HG02763 (cell line): Measurements from ENCODE around the gene BSN.

Experiments used
- ATAC-seq: cut with Tn5 transposase; IDR thresholded peaks from one replicate; pipeline ENCODE4 v1.9.1; 2021; ENCODE audit warnings: mild to moderate bottlenecking, moderate library complexity; ENCODE audit not compliant: unreplicated experiment

The BSN gene, protein sequence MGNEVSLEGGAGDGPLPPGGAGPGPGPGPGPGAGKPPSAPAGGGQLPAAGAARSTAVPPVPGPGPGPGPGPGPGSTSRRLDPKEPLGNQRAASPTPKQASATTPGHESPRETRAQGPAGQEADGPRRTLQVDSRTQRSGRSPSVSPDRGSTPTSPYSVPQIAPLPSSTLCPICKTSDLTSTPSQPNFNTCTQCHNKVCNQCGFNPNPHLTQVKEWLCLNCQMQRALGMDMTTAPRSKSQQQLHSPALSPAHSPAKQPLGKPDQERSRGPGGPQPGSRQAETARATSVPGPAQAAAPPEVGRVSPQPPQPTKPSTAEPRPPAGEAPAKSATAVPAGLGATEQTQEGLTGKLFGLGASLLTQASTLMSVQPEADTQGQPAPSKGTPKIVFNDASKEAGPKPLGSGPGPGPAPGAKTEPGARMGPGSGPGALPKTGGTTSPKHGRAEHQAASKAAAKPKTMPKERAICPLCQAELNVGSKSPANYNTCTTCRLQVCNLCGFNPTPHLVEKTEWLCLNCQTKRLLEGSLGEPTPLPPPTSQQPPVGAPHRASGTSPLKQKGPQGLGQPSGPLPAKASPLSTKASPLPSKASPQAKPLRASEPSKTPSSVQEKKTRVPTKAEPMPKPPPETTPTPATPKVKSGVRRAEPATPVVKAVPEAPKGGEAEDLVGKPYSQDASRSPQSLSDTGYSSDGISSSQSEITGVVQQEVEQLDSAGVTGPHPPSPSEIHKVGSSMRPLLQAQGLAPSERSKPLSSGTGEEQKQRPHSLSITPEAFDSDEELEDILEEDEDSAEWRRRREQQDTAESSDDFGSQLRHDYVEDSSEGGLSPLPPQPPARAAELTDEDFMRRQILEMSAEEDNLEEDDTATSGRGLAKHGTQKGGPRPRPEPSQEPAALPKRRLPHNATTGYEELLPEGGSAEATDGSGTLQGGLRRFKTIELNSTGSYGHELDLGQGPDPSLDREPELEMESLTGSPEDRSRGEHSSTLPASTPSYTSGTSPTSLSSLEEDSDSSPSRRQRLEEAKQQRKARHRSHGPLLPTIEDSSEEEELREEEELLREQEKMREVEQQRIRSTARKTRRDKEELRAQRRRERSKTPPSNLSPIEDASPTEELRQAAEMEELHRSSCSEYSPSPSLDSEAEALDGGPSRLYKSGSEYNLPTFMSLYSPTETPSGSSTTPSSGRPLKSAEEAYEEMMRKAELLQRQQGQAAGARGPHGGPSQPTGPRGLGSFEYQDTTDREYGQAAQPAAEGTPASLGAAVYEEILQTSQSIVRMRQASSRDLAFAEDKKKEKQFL (N-terminal part only)

GRCh38 chr3:49553692-49554632 is at the start of gene BSN:
Gene BSN, plus strand, starts transcription at chr3:49554477. Its CDS starts 126 bp downstream, at chr3:49554603.
- peak; percentile 77 for ATAC-seq

GRCh38 chr3:49506906-49507305 is 47.4 kb upstream of the BSN start:
- no peak for ATAC-seq

DNA sequence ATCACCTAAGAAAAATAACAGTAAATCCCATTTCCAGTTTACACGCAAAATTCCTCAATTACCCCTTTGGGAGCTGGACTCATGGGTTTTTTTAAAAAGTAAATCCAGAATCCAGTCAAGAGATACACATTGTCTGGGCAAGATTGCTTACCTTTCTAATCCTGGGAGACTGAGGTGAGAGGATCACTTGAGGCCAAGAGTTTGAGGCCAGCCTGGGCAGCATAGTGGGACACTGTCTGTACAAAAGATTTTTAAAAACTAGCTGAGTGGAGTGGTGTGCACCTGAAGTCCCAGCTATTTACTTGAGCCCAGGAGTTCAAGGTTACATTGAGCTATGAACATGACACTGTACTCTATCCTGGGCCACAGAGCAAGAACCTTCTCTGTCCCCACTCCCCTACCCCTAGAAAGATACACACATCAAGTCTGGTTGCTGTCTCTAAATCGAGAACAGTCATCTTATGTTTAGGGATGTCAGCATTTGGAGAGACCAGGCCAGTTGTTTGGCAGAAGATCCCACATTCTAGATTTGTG is 45.2 kb upstream of the BSN start:
- no peak for ATAC-seq

GRCh38 chr3:49511639-49512038 is 42.6 kb upstream of the BSN start:
- ATAC-seq = no peak

DNA sequence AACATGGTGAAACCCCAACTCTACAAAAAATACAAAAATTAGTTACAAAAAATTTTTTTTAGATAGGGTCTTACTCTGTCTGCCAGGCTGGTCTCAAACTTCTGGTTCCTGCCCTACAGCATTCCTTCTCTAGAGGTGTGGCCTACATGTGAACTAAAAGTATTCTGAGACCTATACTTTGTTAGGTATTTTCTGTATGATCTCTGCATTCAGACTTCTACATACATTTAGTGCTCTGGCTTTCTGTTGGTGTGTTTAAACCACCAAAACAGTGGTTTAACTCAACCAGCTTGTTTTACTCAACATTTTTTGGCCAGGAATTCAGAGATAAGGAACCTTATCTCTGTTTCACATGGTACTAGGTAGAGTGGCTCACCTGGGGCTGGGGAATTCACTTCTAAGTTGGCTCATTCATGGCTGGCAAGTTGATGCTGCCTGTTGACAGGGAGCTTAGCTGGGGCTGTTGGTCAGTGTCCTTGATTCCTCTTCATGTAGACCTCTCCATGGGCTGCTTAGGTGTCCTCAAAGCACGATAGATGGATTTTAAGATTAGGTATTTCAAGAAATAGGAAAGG is 41.4 kb upstream of the BSN start:
- no peak for ATAC-seq

GRCh38 chr3:49513494-49514124 is 40.7 kb upstream of the BSN start:
- ATAC-seq = no peak

- ATAC-seq = no peak
Measured at GRCh38 chr3:49518016-49518415, 36.3 kb upstream of the BSN start.

DNA sequence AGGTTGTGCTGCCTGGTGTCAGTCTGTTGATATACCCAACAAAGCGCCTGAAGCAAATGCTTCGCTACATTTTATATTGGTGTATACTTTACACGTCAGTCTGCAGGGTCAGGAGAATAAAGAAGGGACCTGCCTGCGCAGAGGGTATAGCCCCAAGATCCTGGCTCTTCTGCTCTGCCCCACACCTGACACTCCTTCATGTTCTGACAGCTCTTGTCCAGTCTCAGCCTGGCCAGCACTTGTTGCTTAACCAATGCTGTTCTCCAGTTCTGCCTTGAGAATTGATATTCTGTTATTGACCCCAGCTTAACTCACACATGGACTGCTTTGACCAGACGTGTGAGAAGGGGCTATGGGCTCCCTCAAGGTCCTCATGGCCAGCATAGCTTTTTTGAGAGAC is 35.8 kb upstream of the BSN start:
- no peak for ATAC-seq

- no peak for ATAC-seq
Measured at GRCh38 chr3:49519296-49519695, 35.0 kb upstream of the BSN start.

GRCh38 chr3:49519916-49520385 is 34.3 kb upstream of the BSN start:
- ATAC-seq = no peak

DNA sequence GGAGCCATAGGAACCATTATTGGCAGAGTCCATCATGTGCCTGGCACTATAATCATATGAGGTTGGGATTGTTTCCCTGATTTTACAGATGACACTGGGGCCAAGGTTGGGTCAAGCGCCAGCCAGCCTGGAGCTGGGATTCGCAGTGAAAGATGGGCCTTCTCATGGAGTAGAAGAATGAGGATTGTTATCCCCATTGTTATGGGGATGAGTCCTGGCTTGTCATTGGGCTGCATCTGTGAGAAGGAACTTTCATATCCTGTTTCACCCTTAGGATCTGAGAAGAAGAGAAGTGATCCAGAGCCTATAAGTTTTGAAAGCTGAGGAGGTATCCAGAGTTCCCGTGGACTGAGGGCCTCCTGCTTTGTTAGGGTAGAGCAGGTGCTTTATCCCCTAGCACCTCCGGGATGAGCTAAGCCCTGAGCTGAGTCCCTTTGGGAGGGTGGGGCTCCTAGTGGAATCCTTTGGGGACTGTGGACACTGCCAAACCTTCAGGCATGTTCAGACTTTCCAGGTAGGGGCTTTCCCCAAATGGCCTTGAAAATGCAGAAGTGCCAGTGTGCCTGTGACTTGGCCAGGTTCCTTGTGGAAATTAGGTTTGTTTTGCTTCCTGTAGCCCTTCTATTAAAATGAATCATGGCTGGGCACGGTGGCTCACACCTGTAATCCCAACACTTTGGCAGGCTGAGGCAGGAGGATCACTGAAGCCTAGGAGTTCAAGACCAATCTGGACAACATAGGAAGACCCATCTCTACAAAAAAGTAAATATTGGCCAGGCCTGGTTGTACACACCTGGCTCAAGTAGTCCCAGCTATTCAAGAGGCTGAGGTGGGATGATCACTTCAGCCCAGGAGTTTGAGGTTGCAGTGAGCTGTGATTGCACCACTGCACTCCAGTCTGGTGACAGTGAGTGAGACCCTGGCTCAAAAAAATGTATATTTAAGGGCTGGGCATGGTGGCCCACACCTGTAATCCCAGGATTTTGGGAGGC is 30.2 kb upstream of the BSN start:
- ATAC-seq = no peak

DNA sequence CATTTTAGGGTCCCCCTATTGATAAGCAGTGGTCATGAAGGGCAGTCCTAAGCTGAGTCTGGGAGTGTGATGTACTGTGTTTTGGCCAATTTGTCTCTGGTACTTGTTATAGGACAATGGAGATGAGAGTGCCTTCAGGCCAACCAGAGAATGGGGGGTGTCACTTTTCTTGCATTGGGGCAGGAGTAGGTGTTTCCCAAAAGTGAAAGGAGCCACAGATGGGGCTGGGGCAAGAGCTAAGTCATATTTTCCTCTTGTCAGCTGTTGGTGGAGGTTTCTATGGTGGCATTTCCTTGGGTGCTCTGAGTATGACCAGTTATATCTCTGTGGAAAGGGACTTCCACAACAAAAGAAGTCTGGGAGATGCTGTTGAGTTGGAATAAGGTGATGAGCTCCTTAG is 24.7 kb upstream of the BSN start:
- no peak for ATAC-seq

- no peak for ATAC-seq
Measured at GRCh38 chr3:49530231-49530630, 24.0 kb upstream of the BSN start.

DNA sequence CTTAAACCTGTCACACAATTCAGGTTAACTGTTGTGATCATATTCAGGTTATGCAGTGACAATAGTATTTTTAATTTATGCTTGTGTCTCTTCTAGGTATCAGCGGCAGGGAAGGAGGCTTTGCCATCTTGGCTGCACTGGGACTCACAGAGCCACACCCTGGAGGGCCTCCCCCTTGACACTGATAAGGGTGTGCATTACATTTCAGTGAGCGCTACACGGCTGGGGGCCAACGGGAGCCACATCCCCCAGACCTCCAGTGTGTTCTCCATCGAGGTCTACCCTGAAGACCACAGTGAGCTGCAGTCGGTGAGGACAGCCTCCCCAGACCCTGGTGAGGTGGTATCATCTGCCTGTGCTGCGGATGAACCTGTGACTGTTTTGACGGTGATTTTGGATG is 23.6 kb upstream of the BSN start:
- no peak for ATAC-seq

GRCh38 chr3:49531218-49531617 is 23.1 kb upstream of the BSN start:
- ATAC-seq = no peak

GRCh38 chr3:49531715-49532114 is 22.6 kb upstream of the BSN start:
- ATAC-seq = no peak

- no peak for ATAC-seq
Measured at GRCh38 chr3:49533031-49533430, 21.2 kb upstream of the BSN start.
